Stomach (tissue), 4 donors: Measurements from ENCODE around the gene FAM120A.
"Not testable (repeated sequence)": the region's sequence is repeated elsewhere in the genome, so short reads cannot be mapped to it uniquely, and the experiment has no call there.

ENCODE experiments used
- POLR2AphosphoS5 ChIP-seq, 3 donors: sonication (generic); formaldehyde crosslinking; IDR thresholded peaks; one replicate each; pipeline ENCODE4 v1.6.1; 2016; ENCODE audit warnings: antibody characterized with exemption in 3 of 3
- TF ChIP-seq, protein P1 (sequence below), 7 experiments: fragments of 450-650 bp in 4 of 7; fragments of 200-600 bp in 3 of 7; sonication (generic) in 3 of 7; IDR thresholded peaks; one replicate each; pipeline ENCODE4 v1.5.1; 2016 to 2019; ENCODE audit warnings: antibody characterized with exemption in 7 of 7, control low read depth in 2 of 7, mild to moderate bottlenecking in 1 of 7

DNA sequence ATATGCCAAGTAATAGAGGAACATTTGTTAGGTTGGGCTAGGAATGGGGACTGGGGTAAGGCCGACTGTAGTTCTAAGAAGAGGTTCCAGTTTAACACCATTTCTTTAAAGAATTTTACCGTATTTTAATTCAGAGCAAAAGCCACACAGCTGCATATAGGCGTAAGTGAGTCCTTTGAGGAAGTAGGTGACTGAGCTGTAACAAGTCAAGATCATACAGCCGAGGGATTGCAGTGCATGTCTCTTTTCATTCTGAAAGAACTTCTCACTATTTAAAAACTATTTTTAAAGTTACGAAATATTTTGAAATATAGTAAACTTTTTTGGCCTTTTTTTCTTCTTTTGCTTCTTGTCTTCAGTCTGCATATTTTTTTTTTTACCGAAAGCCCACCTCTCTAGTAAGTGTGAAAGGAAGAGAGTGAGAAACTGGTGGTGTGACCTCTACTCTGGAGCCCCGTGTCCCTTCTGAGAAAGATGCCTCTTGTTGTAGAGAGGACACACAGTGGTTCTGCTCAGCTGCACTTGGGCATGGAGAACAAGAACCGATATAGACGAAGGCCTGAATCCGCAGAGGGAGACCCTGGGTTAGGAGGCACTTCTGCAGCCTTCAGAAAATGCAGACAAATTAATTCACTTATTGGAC, 60.8 kb downstream of the FAM120A start:
- TF ChIP-seq, protein P1, sequence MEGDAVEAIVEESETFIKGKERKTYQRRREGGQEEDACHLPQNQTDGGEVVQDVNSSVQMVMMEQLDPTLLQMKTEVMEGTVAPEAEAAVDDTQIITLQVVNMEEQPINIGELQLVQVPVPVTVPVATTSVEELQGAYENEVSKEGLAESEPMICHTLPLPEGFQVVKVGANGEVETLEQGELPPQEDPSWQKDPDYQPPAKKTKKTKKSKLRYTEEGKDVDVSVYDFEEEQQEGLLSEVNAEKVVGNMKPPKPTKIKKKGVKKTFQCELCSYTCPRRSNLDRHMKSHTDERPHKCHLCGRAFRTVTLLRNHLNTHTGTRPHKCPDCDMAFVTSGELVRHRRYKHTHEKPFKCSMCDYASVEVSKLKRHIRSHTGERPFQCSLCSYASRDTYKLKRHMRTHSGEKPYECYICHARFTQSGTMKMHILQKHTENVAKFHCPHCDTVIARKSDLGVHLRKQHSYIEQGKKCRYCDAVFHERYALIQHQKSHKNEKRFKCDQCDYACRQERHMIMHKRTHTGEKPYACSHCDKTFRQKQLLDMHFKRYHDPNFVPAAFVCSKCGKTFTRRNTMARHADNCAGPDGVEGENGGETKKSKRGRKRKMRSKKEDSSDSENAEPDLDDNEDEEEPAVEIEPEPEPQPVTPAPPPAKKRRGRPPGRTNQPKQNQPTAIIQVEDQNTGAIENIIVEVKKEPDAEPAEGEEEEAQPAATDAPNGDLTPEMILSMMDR (IDR thresholded peaks at IDR 0.05): not testable (repeated sequence)
- not testable (repeated sequence) for TF ChIP-seq POLR2AphosphoS5 (IDR thresholded peaks at IDR 0.05)
